ENCODE measurements around the gene KCNQ2.

GRCh38 chr20:63373996-63374395 lies 98.5 kb downstream of the KCNQ2 start:
- TF ChIP-seq CTCF (IDR thresholded peaks at IDR 0.05) (no peak), POLR2A (IDR thresholded peaks at IDR 0.05) (no peak)
